ENCODE results near the gene AGBL2.
"Not testable (repeated sequence)": the region's sequence is repeated elsewhere in the genome, so short reads cannot be mapped to it uniquely, and the experiment has no call there.

Gene AGBL2

GRCh38 chr11:47642099-47642855 lies 72.9 kb downstream of the AGBL2 start, which contains the start of gene MTCH2:
Gene MTCH2, minus strand, starts transcription at chr11:47642559. Its CDS starts 94 bp downstream, at chr11:47642465.
- peak; percentile 16 for TF ChIP-seq CTCF (IDR thresholded peaks at IDR 0.05)
- H3K4me3 ChIP-seq (ENCODE audit: low read depth, low read length), result peak within 1 kb of the TSS; percentile 79
- peak within 1 kb of the TSS; percentile 79 for H3K4me2 ChIP-seq (ENCODE audit: low read length)
- peaks cover 7% of the 10 kb centered on the region for H3K4me1 ChIP-seq
- no peaks in the 10 kb centered on the region for H3K27me3 ChIP-seq (ENCODE audit: control insufficient read depth, insufficient read depth, low read length)
- no peaks in the 10 kb centered on the region for H3K36me3 ChIP-seq (ENCODE audit: control insufficient read depth, insufficient read depth, low read length)
- peak within 1 kb of the TSS; percentile 88 for H2AFZ ChIP-seq
- H3K79me2 ChIP-seq, result peaks cover 4% of the 10 kb centered on the region
- H3K9ac ChIP-seq, result no peak within 1 kb of the TSS
- H3K27ac ChIP-seq, result peak within 1 kb of the TSS; percentile 74
- H3K9me3 ChIP-seq (ENCODE audit: control insufficient read depth, low read length), result no peaks in the 10 kb centered on the region

- no peak for TF ChIP-seq CTCF (IDR thresholded peaks at IDR 0.05)
- Histone ChIP-seq H3K27me3 (ENCODE audit: control insufficient read depth, insufficient read depth, low read length) (no peaks in the 10 kb centered on the region), H3K4me3 (ENCODE audit: low read depth, low read length) (peak overlapping the region; percentile 79), H3K9me3 (ENCODE audit: control insufficient read depth, low read length) (no peaks in the 10 kb centered on the region), H3K4me1 (peaks cover 7% of the 10 kb centered on the region), H3K9ac (no peak overlapping the region), H3K4me2 (ENCODE audit: low read length) (peak overlapping the region; percentile 79), H3K27ac (peak overlapping the region; percentile 74), H2AFZ (peak overlapping the region; percentile 87), H3K79me2 (peaks cover 4% of the 10 kb centered on the region), H3K36me3 (ENCODE audit: control insufficient read depth, insufficient read depth, low read length) (no peaks in the 10 kb centered on the region)
These were observed 73.5 kb downstream of the AGBL2 start for GRCh38 chr11:47641600-47642098.

DNA sequence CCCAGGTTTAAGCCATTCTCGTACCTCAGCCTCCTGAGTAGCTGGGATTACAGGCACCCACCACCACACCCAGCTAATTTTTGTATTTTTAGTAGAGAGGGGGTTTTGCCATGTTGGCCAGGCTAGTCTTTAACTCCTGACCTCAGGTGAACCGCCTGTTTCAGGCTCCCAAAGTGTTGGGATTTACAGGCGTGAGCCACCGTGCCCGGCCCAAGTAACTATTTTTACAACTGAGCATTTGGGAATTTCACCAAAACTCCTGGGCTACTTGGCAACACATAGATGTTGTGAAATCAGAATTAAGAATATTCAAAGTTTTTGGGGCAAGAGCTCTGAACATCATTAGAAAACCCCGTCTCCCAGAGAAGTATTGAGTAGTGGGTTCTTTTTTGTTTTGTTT lies 74.7 kb downstream of the AGBL2 start:
- not testable (repeated sequence) for H3K9ac ChIP-seq; H3K27ac ChIP-seq; H3K4me3 ChIP-seq (ENCODE audit: low read depth, low read length)

DNA sequence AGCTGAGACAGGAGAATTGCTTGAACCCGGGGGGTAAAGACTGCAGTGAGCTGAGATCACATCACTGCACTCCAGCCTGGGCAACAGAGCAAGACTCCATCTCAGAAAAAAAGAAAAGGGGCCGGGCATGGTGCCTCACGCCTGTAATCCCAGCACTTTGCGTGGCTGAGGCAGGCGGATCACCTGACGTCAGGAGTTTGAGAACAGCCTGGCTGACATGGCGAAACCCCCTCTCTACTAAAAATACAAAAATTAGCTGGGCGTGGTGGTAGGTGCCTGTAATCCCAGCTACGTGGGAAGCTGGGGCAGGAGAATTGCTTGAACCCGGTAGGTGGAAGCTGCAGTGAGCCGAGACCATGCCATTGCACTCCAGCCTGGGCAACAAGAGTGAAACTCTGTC lies 78.8 kb downstream of the AGBL2 start:
- H3K27ac ChIP-seq; H3K79me2 ChIP-seq; H3K4me1 ChIP-seq; H3K4me3 ChIP-seq (ENCODE audit: low read depth, low read length); H3K4me2 ChIP-seq (ENCODE audit: low read length); H3K9ac ChIP-seq; H3K36me3 ChIP-seq (ENCODE audit: control insufficient read depth, insufficient read depth, low read length); H3K27me3 ChIP-seq (ENCODE audit: control insufficient read depth, insufficient read depth, low read length); H2AFZ ChIP-seq; H3K9me3 ChIP-seq (ENCODE audit: control insufficient read depth, low read length): not testable (repeated sequence)

More for the DNA sequence above, 74.7 kb downstream of the AGBL2 start:
- H3K9me3 ChIP-seq (ENCODE audit: control insufficient read depth, low read length); H3K4me2 ChIP-seq (ENCODE audit: low read length); H2AFZ ChIP-seq; H3K27me3 ChIP-seq (ENCODE audit: control insufficient read depth, insufficient read depth, low read length); H3K4me1 ChIP-seq; H3K79me2 ChIP-seq; H3K36me3 ChIP-seq (ENCODE audit: control insufficient read depth, insufficient read depth, low read length): not testable (repeated sequence)

- no peaks in the 10 kb centered on the region for H3K36me3 ChIP-seq (ENCODE audit: control insufficient read depth, insufficient read depth, low read length)
- H3K4me2 ChIP-seq (ENCODE audit: low read length), result no peak overlapping the region
- H3K27ac ChIP-seq, result no peak overlapping the region
- H3K4me1 ChIP-seq, result no peaks in the 10 kb centered on the region
- no peak for TF ChIP-seq CTCF (IDR thresholded peaks at IDR 0.05)
- H2AFZ ChIP-seq, result no peak overlapping the region
- no peak overlapping the region for H3K9ac ChIP-seq
- H3K9me3 ChIP-seq (ENCODE audit: control insufficient read depth, low read length), result no peaks in the 10 kb centered on the region
- no peaks in the 10 kb centered on the region for H3K79me2 ChIP-seq
- no peaks in the 10 kb centered on the region for H3K27me3 ChIP-seq (ENCODE audit: control insufficient read depth, insufficient read depth, low read length)
- no peak overlapping the region for H3K4me3 ChIP-seq (ENCODE audit: low read depth, low read length)
These were observed 83.7 kb downstream of the AGBL2 start for GRCh38 chr11:47631473-47631872.

Data from parathyroid adenoma (tissue), 2 donors.